GM18498 (cell line): ENCODE results near the gene TIMP1.

Source experiments
- ATAC-seq: cut with Tn5 transposase; IDR thresholded peaks from one replicate; pipeline ENCODE4 v1.9.1; 2021; ENCODE audit warnings: mild to moderate bottlenecking, moderate library complexity; ENCODE audit not compliant: unreplicated experiment

Gene TIMP1

GRCh38 chrX:47573341-47574075 lies 8.7 kb upstream of the TIMP1 start:
- ATAC-seq = no peak

- ATAC-seq = no peak
Observed at GRCh38 chrX:47574076-47574546, 8.1 kb upstream of the TIMP1 start.

- no peak for ATAC-seq
Observed at GRCh38 chrX:47574547-47575301, 7.5 kb upstream of the TIMP1 start.

- no peak for ATAC-seq
Observed at GRCh38 chrX:47576021-47576898, 6.0 kb upstream of the TIMP1 start.

- no peak for ATAC-seq
Observed at GRCh38 chrX:47577424-47577823, 4.8 kb upstream of the TIMP1 start.

- ATAC-seq = no peak
Observed at GRCh38 chrX:47577901-47578300, 4.3 kb upstream of the TIMP1 start.

- no peak for ATAC-seq
Observed at GRCh38 chrX:47578692-47579091, 3.5 kb upstream of the TIMP1 start.

GRCh38 chrX:47579537-47579936 lies 2.7 kb upstream of the TIMP1 start:
- no peak for ATAC-seq

- ATAC-seq = no peak
Observed at GRCh38 chrX:47583240-47583861, 1.1 kb downstream of the TIMP1 start.

GRCh38 chrX:47584714-47585113 lies 2.5 kb downstream of the TIMP1 start:
- ATAC-seq = no peak

- no peak for ATAC-seq
Observed at GRCh38 chrX:47585273-47585672, 3.0 kb downstream of the TIMP1 start.

- ATAC-seq = no peak
Observed at GRCh38 chrX:47586043-47586787, 4.0 kb downstream of the TIMP1 start.

GRCh38 chrX:47587091-47587891 lies 5.1 kb downstream of the TIMP1 start:
- ATAC-seq = no peak

- ATAC-seq = no peak
Observed at GRCh38 chrX:47587906-47588735, 5.9 kb downstream of the TIMP1 start.

- ATAC-seq = no peak
Observed at GRCh38 chrX:47590984-47591383, 8.7 kb downstream of the TIMP1 start.

- ATAC-seq = no peak
Observed at GRCh38 chrX:47593522-47593921, 11.3 kb downstream of the TIMP1 start.

- ATAC-seq = no peak
Observed at GRCh38 chrX:47595716-47596251, 13.5 kb downstream of the TIMP1 start.

- ATAC-seq = no peak
Observed at GRCh38 chrX:47596256-47596655, 14.0 kb downstream of the TIMP1 start.
